H9 (cell line): ENCODE data around the gene MALRD1. TPM values are rescaled to one million over a fixed set of nuclear protein-coding genes. Genes with fewer than 3 reads are reported as not detected.

Source experiments
- DNase-seq: peaks from one replicate; pipeline ENCODE4 v3.0.0-alpha.2; 2017
- H2AFZ ChIP-seq: one replicate; pipeline ENCODE4 v1.6.1; 2013; ENCODE audit warnings: mild to moderate bottlenecking, low read length, control low read depth, moderate library complexity
- H2AK5ac ChIP-seq: 2 replicates; pipeline ENCODE4 v1.6.1; 2013; ENCODE audit warnings: low read length, control low read depth, mixed read lengths; ENCODE audit not compliant: insufficient read length
- H2BK120ac ChIP-seq: one replicate; pipeline ENCODE4 v1.6.1; 2013; ENCODE audit warnings: low read depth, mild to moderate bottlenecking, low read length, control low read depth, inconsistent platforms; ENCODE audit not compliant: poor library complexity, severe bottlenecking
- H2BK12ac ChIP-seq: 2 replicates; pipeline ENCODE4 v1.6.1; 2013; ENCODE audit warnings: low read length, control low read depth, mixed read lengths, low read depth; ENCODE audit not compliant: insufficient read length
- H2BK15ac ChIP-seq: 2 replicates; pipeline ENCODE4 v1.6.1; 2013; ENCODE audit warnings: low read depth, low read length, control low read depth
- H2BK20ac ChIP-seq: one replicate; pipeline ENCODE4 v1.6.1; 2013; ENCODE audit warnings: low read depth, mild to moderate bottlenecking, low read length, control low read depth, inconsistent platforms; ENCODE audit not compliant: poor library complexity, severe bottlenecking
- H2BK5ac ChIP-seq: 2 replicates; pipeline ENCODE4 v1.6.1; 2013; ENCODE audit warnings: low read length, control low read depth, mixed read lengths; ENCODE audit not compliant: insufficient read length
- H3K14ac ChIP-seq: 2 replicates; pipeline ENCODE4 v1.6.1; 2013; ENCODE audit warnings: low read length, control low read depth; ENCODE audit not compliant: insufficient read depth
- H3K18ac ChIP-seq: 2 replicates; pipeline ENCODE4 v1.6.1; 2013; ENCODE audit warnings: low read depth, mild to moderate bottlenecking, mixed read lengths, low read length, control low read depth; ENCODE audit not compliant: insufficient read length
- H3K23ac ChIP-seq: 2 replicates; pipeline ENCODE4 v1.6.1; 2013; ENCODE audit warnings: low read length, control low read depth, mixed read lengths, low read depth; ENCODE audit not compliant: insufficient read length
- H3K23me2 ChIP-seq: 2 replicates; pipeline ENCODE4 v1.6.1; 2013; ENCODE audit warnings: low read depth, mild to moderate bottlenecking, mixed read lengths, low read length, control low read depth; ENCODE audit not compliant: insufficient read length, poor library complexity, severe bottlenecking
- H3K27ac ChIP-seq: 2 replicates; pipeline ENCODE4 v1.5.1; 2013; ENCODE audit warnings: low read length, control low read depth, mixed read lengths, low read depth; ENCODE audit not compliant: insufficient read length
- H3K27me3 ChIP-seq: 2 replicates; pipeline ENCODE4 v1.6.1; 2013; ENCODE audit warnings: low read length, control low read depth, inconsistent platforms; ENCODE audit not compliant: insufficient read depth
- H3K4ac ChIP-seq: 2 replicates; pipeline ENCODE4 v1.6.1; 2013; ENCODE audit warnings: low read depth, mild to moderate bottlenecking, control low read depth, inconsistent platforms, low read length, moderate library complexity
- H3K4me1 ChIP-seq: 2 replicates; pipeline ENCODE4 v1.6.1; 2013; ENCODE audit warnings: low read length, control low read depth, inconsistent platforms; ENCODE audit not compliant: insufficient read depth
- H3K4me2 ChIP-seq: 2 replicates; pipeline ENCODE4 v1.6.1; 2013; ENCODE audit warnings: low read length, control low read depth, mixed read lengths; ENCODE audit not compliant: insufficient read length, insufficient read depth
- H3K56ac ChIP-seq: 2 replicates; pipeline ENCODE4 v1.6.1; 2013; ENCODE audit warnings: low read depth, mild to moderate bottlenecking, mixed read lengths, low read length, control low read depth; ENCODE audit not compliant: insufficient read length
- H3K79me1 ChIP-seq: 2 replicates; pipeline ENCODE4 v1.6.1; 2013; ENCODE audit warnings: low read depth, mild to moderate bottlenecking, moderate library complexity, low read length, control low read depth, inconsistent platforms; ENCODE audit not compliant: insufficient read depth, poor library complexity, severe bottlenecking
- H3K79me2 ChIP-seq: 2 replicates; pipeline ENCODE4 v1.6.1; 2013; ENCODE audit warnings: low read length, control low read depth, inconsistent platforms; ENCODE audit not compliant: insufficient read depth
- H3K9ac ChIP-seq: 2 replicates; pipeline ENCODE4 v1.6.1; 2013; ENCODE audit warnings: low read length, control low read depth, mixed read lengths; ENCODE audit not compliant: insufficient read length; ENCODE audit errors: extremely low read depth
- H3K9me3 ChIP-seq: one replicate; pipeline ENCODE4 v1.6.1; 2013; ENCODE audit warnings: low read depth, low read length, inconsistent platforms; ENCODE audit not compliant: control insufficient read depth
- H3T11ph ChIP-seq: one replicate; pipeline ENCODE4 v1.6.1; 2013; ENCODE audit warnings: mild to moderate bottlenecking, low read length, control low read depth, inconsistent platforms
- H4K20me1 ChIP-seq: one replicate; pipeline ENCODE4 v1.6.1; 2013; ENCODE audit not compliant: control insufficient read depth, insufficient read length, insufficient read depth
- H4K5ac ChIP-seq: 2 replicates; pipeline ENCODE4 v1.6.1; 2013; ENCODE audit warnings: low read depth, mild to moderate bottlenecking, mixed read lengths, low read length, control low read depth; ENCODE audit not compliant: insufficient read length
- H4K8ac ChIP-seq: replicated peaks from 2 replicates; pipeline ENCODE4 v1.6.1; 2013; ENCODE audit warnings: low read length, control low read depth, mixed read lengths, low read depth; ENCODE audit not compliant: insufficient read length
- H4K91ac ChIP-seq: 2 replicates; pipeline ENCODE4 v1.6.1; 2013; ENCODE audit warnings: low read depth, mild to moderate bottlenecking, moderate library complexity, mixed read lengths, low read length, control low read depth; ENCODE audit not compliant: insufficient read length
- H3K27ac Mint-ChIP-seq, 3 experiments: 2 replicates in 2 of 3; 3 replicates in 1 of 3; pipeline ENCODE4 v1.8.0; 2020 to 2021; ENCODE audit warnings: mixed read lengths in 3 of 3, mild to moderate bottlenecking in 1 of 3, moderate library complexity in 1 of 3
- H3K27me3 Mint-ChIP-seq: 2 replicates; pipeline ENCODE4 v1.8.0; 2021; ENCODE audit warnings: low read depth, mild to moderate bottlenecking, moderate library complexity, mixed read lengths
- H3K36me3 Mint-ChIP-seq, 3 experiments: 2 replicates in 2 of 3; 3 replicates in 1 of 3; pipeline ENCODE4 v1.8.0; 2020 to 2021; ENCODE audit warnings: low read depth in 3 of 3, mixed read lengths in 3 of 3; ENCODE audit not compliant: insufficient read depth in 1 of 3
- H3K4me1 Mint-ChIP-seq, 2 experiments: 2 replicates each; pipeline ENCODE4 v1.8.0; 2020; ENCODE audit warnings: mixed read lengths in 2 of 2
- H3K4me3 Mint-ChIP-seq, 2 experiments: 2 replicates in 1 of 2; 3 replicates in 1 of 2; pipeline ENCODE4 v1.8.0; 2020 to 2021; ENCODE audit warnings: mild to moderate bottlenecking in 2 of 2, mixed read lengths in 2 of 2, moderate library complexity in 1 of 2
- H3K9me3 Mint-ChIP-seq, 2 experiments: 2 replicates in 1 of 2; 3 replicates in 1 of 2; pipeline ENCODE4 v1.8.0; 2020; ENCODE audit warnings: mild to moderate bottlenecking in 2 of 2, mixed read lengths in 2 of 2, moderate library complexity in 1 of 2
- CTCF ChIP-seq: fragments of 200-600 bp; sonication (generic); conservative IDR thresholded peaks from 3 replicates; pipeline ENCODE4 v1.8.0; 2021; ENCODE audit warnings: antibody characterized with exemption, mild to moderate bottlenecking
- WGBS: extraction: QIAGEN DNeasy Blood & Tissue Kit; methylation state at CpG from one replicate; pipeline ENCODE4 v1.1.7; 2013; ENCODE audit warnings: missing lambda C conversion rate, low lambda C conversion rate, mixed read lengths; ENCODE audit not compliant: insufficient read length; ENCODE audit errors: extremely low coverage; 5-methylcytosine and 5-hydroxymethylcytosine counted together
- total RNA-seq: library from RNA; stranded (reverse); gene quantifications from 2 replicates; pipeline ENCODE4 v1.2.1, GENCODE V29; 2021

MALRD1 gene
- total RNA-seq, 1 experiment from 2014 or later = 0.20 TPM

GRCh38 chr10:19713800-19714525 lies 665.4 kb downstream of the MALRD1 start:
- Histone ChIP-seq H3K9ac (no peak overlapping the region), H4K5ac (no peak overlapping the region), H3K14ac (no peak overlapping the region), H3K4me2 (no peak overlapping the region), H3K23ac (no peak overlapping the region), H2BK15ac (no peak overlapping the region), H3K79me2 (no peaks in the 10 kb centered on the region), H3K4ac (no peak overlapping the region), H2BK12ac (no peak overlapping the region), H2BK120ac (no peak overlapping the region), H2BK5ac (no peak overlapping the region), H3K79me1 (no peaks in the 10 kb centered on the region), H2AK5ac (no peak overlapping the region), H3K27ac (no peak overlapping the region), H4K91ac (no peak overlapping the region), H3T11ph (no peak overlapping the region), H3K23me2 (no peaks in the 10 kb centered on the region), H2AFZ (no peak overlapping the region), H3K27me3 (no peaks in the 10 kb centered on the region), H3K18ac (no peak overlapping the region), H2BK20ac (no peak overlapping the region), H3K56ac (no peak overlapping the region), H4K20me1 (no peaks in the 10 kb centered on the region), H3K4me1 (no peaks in the 10 kb centered on the region), H3K9me3 (no peaks in the 10 kb centered on the region), H4K8ac (no peak overlapping the region)
- Mint-ChIP-seq H3K4me1 (peaks cover 5 to 9% of the 10 kb centered on the region in 2 experiments; a peak in 3 of 4 replicates), H3K9me3 (peaks cover 8 to 17% of the 10 kb centered on the region in 2 experiments), H3K4me3 (no peak overlapping the region), H3K36me3 (peaks cover 7 to 10% (median 9%) of the 10 kb centered on the region in 3 experiments), H3K27me3 (no peaks in the 10 kb centered on the region), H3K27ac (no peak overlapping the region; a peak in 1 of 7 replicates)
- peak; percentile 70 for TF ChIP-seq CTCF
- peak; percentile 69 for DNase-seq
- WGBS = no CpG with 5 or more reads among the region's 18 CpGs
